Liver (tissue), 9 donors: ENCODE measurements around the gene CELF4. TPM values are rescaled to one million over a fixed set of nuclear protein-coding genes. Genes with fewer than 3 reads are reported as not detected.

ENCODE experiments used
- DNase-seq: peaks from one replicate; pipeline ENCODE4 v3.0.0-alpha.2; 2017; ENCODE audit warnings: low spot score
- H3K27ac ChIP-seq, 2 donors: one replicate each; pipeline ENCODE4 v1.7.0; 2013; ENCODE audit warnings: inconsistent platforms in 2 of 2, low read length in 2 of 2, control low read depth in 1 of 2, low read depth in 1 of 2, mild to moderate bottlenecking in 1 of 2
- H3K27me3 ChIP-seq, 4 donors: one replicate each; pipeline versions ENCODE4 v1.6.1 to v1.7.0; 2013; ENCODE audit warnings: low read length in 3 of 4, inconsistent platforms in 1 of 4, mild to moderate bottlenecking in 1 of 4, moderate library complexity in 1 of 4; ENCODE audit not compliant: control insufficient read depth in 4 of 4, insufficient read depth in 4 of 4
- H3K36me3 ChIP-seq, 4 donors: one replicate each; pipeline versions ENCODE4 v1.6.1 to v1.7.0; 2013; ENCODE audit warnings: low read length in 3 of 4, mild to moderate bottlenecking in 3 of 4, low read depth in 1 of 4, moderate library complexity in 1 of 4; ENCODE audit not compliant: control insufficient read depth in 4 of 4, insufficient read depth in 3 of 4
- H3K4me1 ChIP-seq, 4 donors: one replicate each; pipeline versions ENCODE4 v1.6.1 to v1.7.0; 2013; ENCODE audit warnings: low read length in 3 of 4, mild to moderate bottlenecking in 3 of 4, moderate library complexity in 1 of 4; ENCODE audit not compliant: control insufficient read depth in 4 of 4, insufficient read depth in 4 of 4
- H3K4me3 ChIP-seq, 3 donors: one replicate each; pipeline versions ENCODE4 v1.6.1 to v1.7.0; 2013; ENCODE audit warnings: low read length in 3 of 3, control low read depth in 1 of 3, low read depth in 1 of 3, mild to moderate bottlenecking in 1 of 3
- H3K9ac ChIP-seq, 2 donors: one replicate each; pipeline ENCODE4 v1.7.0; 2013; ENCODE audit warnings: low read length in 2 of 2, mild to moderate bottlenecking in 2 of 2, moderate library complexity in 2 of 2, control low read depth in 1 of 2, low read depth in 1 of 2
- H3K9me3 ChIP-seq, 4 donors: one replicate each; pipeline versions ENCODE4 v1.6.1 to v1.7.0; 2013; ENCODE audit warnings: low read length in 3 of 4; ENCODE audit not compliant: control insufficient read depth in 4 of 4
- ATF3 ChIP-seq: IDR thresholded peaks from 2 replicates; pipeline ENCODE4 v1.6.1; 2016; ENCODE audit warnings: antibody characterized with exemption
- CTCF ChIP-seq: fragments of 150-350 bp; IDR thresholded peaks from 2 replicates; pipeline ENCODE4 v1.5.1; 2017; ENCODE audit warnings: improper control_type of control experiment, low read depth, low read length; ENCODE audit not compliant: missing input control
- EGR1 ChIP-seq, 2 donors: IDR thresholded peaks; 2 replicates each; pipeline ENCODE4 v1.6.1; 2016 to 2018; ENCODE audit warnings: antibody characterized with exemption in 2 of 2, low read depth in 2 of 2
- FOXA1 ChIP-seq: IDR thresholded peaks from 2 replicates; pipeline ENCODE4 v1.6.1; 2016; ENCODE audit warnings: antibody characterized with exemption
- FOXA2 ChIP-seq: IDR thresholded peaks from 2 replicates; pipeline ENCODE4 v1.6.1; 2016; ENCODE audit warnings: antibody characterized with exemption
- GABPA ChIP-seq, 2 donors: IDR thresholded peaks in 1 of 2; conservative IDR thresholded peaks in 1 of 2; 2 replicates each; pipeline ENCODE4 v1.6.1; 2016; ENCODE audit warnings: antibody characterized with exemption in 2 of 2, mild to moderate bottlenecking in 1 of 2, moderate library complexity in 1 of 2
- HNF4A ChIP-seq, 2 donors: conservative IDR thresholded peaks; 2 replicates each; pipeline ENCODE4 v1.6.1; 2016; ENCODE audit warnings: antibody characterized with exemption in 2 of 2, mild to moderate bottlenecking in 2 of 2
- HNF4G ChIP-seq: IDR thresholded peaks from 2 replicates; pipeline ENCODE4 v1.6.1; 2016; ENCODE audit warnings: antibody characterized with exemption
- JUND ChIP-seq, 2 donors: IDR thresholded peaks; 2 replicates each; pipeline ENCODE4 v1.6.1; 2016; ENCODE audit warnings: antibody characterized with exemption in 2 of 2
- MAX ChIP-seq: IDR thresholded peaks from 2 replicates; pipeline ENCODE4 v1.6.1; 2016; ENCODE audit warnings: antibody characterized with exemption
- RAD21 ChIP-seq, 2 donors: IDR thresholded peaks; 2 replicates each; pipeline ENCODE4 v1.6.1; 2016; ENCODE audit warnings: antibody characterized with exemption in 2 of 2, mild to moderate bottlenecking in 2 of 2
- REST ChIP-seq: IDR thresholded peaks from 2 replicates; pipeline ENCODE4 v1.6.1; 2016; ENCODE audit warnings: antibody characterized with exemption, mild to moderate bottlenecking
- SP1 ChIP-seq: IDR thresholded peaks from 2 replicates; pipeline ENCODE4 v1.6.1; 2018; ENCODE audit warnings: antibody characterized with exemption, mild to moderate bottlenecking
- TAF1 ChIP-seq: conservative IDR thresholded peaks from 2 replicates; pipeline ENCODE4 v1.6.1; 2016; ENCODE audit warnings: antibody characterized with exemption, mild to moderate bottlenecking
- YY1 ChIP-seq: IDR thresholded peaks from 2 replicates; pipeline ENCODE4 v1.6.1; 2016; ENCODE audit warnings: antibody characterized with exemption, mild to moderate bottlenecking
- ZBTB33 ChIP-seq: IDR thresholded peaks from 2 replicates; pipeline ENCODE4 v1.6.1; 2016; ENCODE audit warnings: antibody characterized with exemption
- WGBS: extraction: QIAGEN DNeasy Blood & Tissue Kit; methylation state at CpG from one replicate; pipeline ENCODE4 v1.1.7; 2013; 5-methylcytosine and 5-hydroxymethylcytosine counted together
- polyA plus RNA-seq, 2 donors: library from polyadenylated mRNA; stranded (reverse) in 1 of 2; unstranded in 1 of 2; fragments of 200-250 nt in 1 of 2; fragments of >200 nt in 1 of 2; fragmentation: Nextera tagmentation in 1 of 2; extraction: Ambion mirVana in 1 of 2; gene quantifications; one replicate each; pipeline versions ENCODE4 v1.2.1 to v1.2.3, GENCODE V29; 2013 to 2015
- total RNA-seq, 2 donors: library from RNA; depleted of rRNA; stranded (reverse); fragments of >200 nt; gene quantifications; one replicate each; pipeline ENCODE4 v1.2.3, GENCODE V29; 2014
- donor health status: healthy.
- donor health status: healthy.
- donor health status: healthy.
- donor health status: healthy.
- donor health status: healthy.

The CELF4 gene
- total and polyA plus RNA-seq, 4 donors = 0.08 to 0.28 (median 0.21) TPM; not detected in 1

- no peak for DNase-seq
- H3K4me1 ChIP-seq = no peaks in the 10 kb centered on the region
- WGBS = 61% methylated on average over 4 of the region's 4 CpGs
- H3K36me3 ChIP-seq = no peaks in the 10 kb centered on the region
- no peak overlapping the region for H3K4me3 ChIP-seq
- no peak for TF ChIP-seq RAD21 (IDR thresholded peaks at IDR 0.05)
- H3K9me3 ChIP-seq = no peaks in the 10 kb centered on the region
- peaks cover 0 to 7% (median 4%) of the 10 kb centered on the region in 4 donors for H3K27me3 ChIP-seq
- H3K27ac ChIP-seq = no peak overlapping the region
- H3K9ac ChIP-seq = no peak overlapping the region
Observed at GRCh38 chr18:37529863-37530262, 35.7 kb downstream of the CELF4 start.

- Histone ChIP-seq H3K36me3 (no peaks in the 10 kb centered on the region), H3K4me1 (no peaks in the 10 kb centered on the region), H3K9me3 (no peaks in the 10 kb centered on the region), H3K27me3 (peaks cover 0 to 8% (median 4%) of the 10 kb centered on the region in 4 donors), H3K9ac (no peak overlapping the region), H3K4me3 (no peak overlapping the region), H3K27ac (no peak overlapping the region)
- WGBS = 72% methylated on average over 6 of the region's 6 CpGs
- no peak for TF ChIP-seq TAF1
- no peak for TF ChIP-seq FOXA2
- no peak for TF ChIP-seq YY1
- TF ChIP-seq CTCF = no peak
- no peak for TF ChIP-seq SP1
- no peak for TF ChIP-seq HNF4G
- TF ChIP-seq RAD21 (IDR thresholded peaks at IDR 0.05) = no peak
- TF ChIP-seq MAX = no peak
- TF ChIP-seq ZBTB33 = no peak
- TF ChIP-seq HNF4A (conservative IDR thresholded peaks at IDR 0.05) = no peak
- TF ChIP-seq ATF3 = no peak
- TF ChIP-seq FOXA1 = no peak
- no peak for DNase-seq
Observed at GRCh38 chr18:37529296-37529695, 36.3 kb downstream of the CELF4 start.

GRCh38 chr18:37527395-37527794 lies 38.2 kb downstream of the CELF4 start:
- WGBS = 75% methylated on average over 3 of the region's 3 CpGs
- no peak overlapping the region for H3K9ac ChIP-seq
- TF ChIP-seq RAD21 (IDR thresholded peaks at IDR 0.05) (no peak), EGR1 (IDR thresholded peaks at IDR 0.05; ENCODE audit: low read depth in 2 of 2) (no peak), CTCF (no peak), FOXA1 (no peak), FOXA2 (no peak), JUND (IDR thresholded peaks at IDR 0.05) (no peak), TAF1 (no peak), HNF4A (conservative IDR thresholded peaks at IDR 0.05) (no peak), HNF4G (no peak), ATF3 (no peak), GABPA (IDR thresholded peaks at IDR 0.05 in 1 of 2, conservative IDR thresholded peaks at IDR 0.05 in 1 of 2) (no peak), REST (no peak)

More at GRCh38 chr18:37527395-37527794, 38.2 kb downstream of the CELF4 start:
- H3K27me3 ChIP-seq = peaks cover 0 to 9% (median 6%) of the 10 kb centered on the region in 4 donors
- H3K4me3 ChIP-seq = no peak overlapping the region
- DNase-seq = no peak
- H3K27ac ChIP-seq = no peak overlapping the region
- no peaks in the 10 kb centered on the region for H3K4me1 ChIP-seq
- no peaks in the 10 kb centered on the region for H3K9me3 ChIP-seq
- H3K36me3 ChIP-seq = no peaks in the 10 kb centered on the region
